Measurements from ENCODE around the gene RBM23. TPM values are rescaled to one million over a fixed set of nuclear protein-coding genes. Genes with fewer than 3 reads are reported as not detected.

The RBM23 gene
- total RNA-seq, 1 donor from 2014 or later = 170 TPM

- Histone ChIP-seq H3K36me3 (no peaks in the 10 kb centered on the region), H2AFZ (replicated peaks) (no peak overlapping the region), H3K79me2 (ENCODE audit: low read depth) (peaks cover 23% of the 10 kb centered on the region), H3F3A (ENCODE audit: low read depth) (peaks cover 27% of the 10 kb centered on the region), H3K4me3 (no peak overlapping the region), H3K9ac (no peak overlapping the region), H4K20me1 (ENCODE audit: low read depth) (no peaks in the 10 kb centered on the region), H3K27me3 (no peaks in the 10 kb centered on the region), H3K4me2 (no peak overlapping the region), H3K27ac (no peak overlapping the region), H3K9me3 (ENCODE audit: low read depth) (no peaks in the 10 kb centered on the region), H3K4me1 (peaks cover 10% of the 10 kb centered on the region)
- Mint-ChIP-seq H3K27me3 (ENCODE audit: insufficient read depth, low read depth) (peaks cover 12% of the 10 kb centered on the region), H3K27ac (no peak overlapping the region), H3K36me3 (peaks cover 52% of the 10 kb centered on the region), H3K9me3 (no peaks in the 10 kb centered on the region), H3K4me1 (peaks cover 28% of the 10 kb centered on the region), H3K4me3 (no peak overlapping the region)
- DNase-seq (ENCODE audit: low spot score) = no peak
- no peak for TF ChIP-seq EZH2phosphoT487 (IDR thresholded peaks at IDR 0.05)
- TF ChIP-seq EZH2 (IDR thresholded peaks at IDR 0.05) = no peak
- no peak for TF ChIP-seq CTCF (IDR thresholded peaks at IDR 0.05)
Measured at GRCh38 chr14:22922294-22922693, 3.3 kb upstream of the RBM23 start.

DNA sequence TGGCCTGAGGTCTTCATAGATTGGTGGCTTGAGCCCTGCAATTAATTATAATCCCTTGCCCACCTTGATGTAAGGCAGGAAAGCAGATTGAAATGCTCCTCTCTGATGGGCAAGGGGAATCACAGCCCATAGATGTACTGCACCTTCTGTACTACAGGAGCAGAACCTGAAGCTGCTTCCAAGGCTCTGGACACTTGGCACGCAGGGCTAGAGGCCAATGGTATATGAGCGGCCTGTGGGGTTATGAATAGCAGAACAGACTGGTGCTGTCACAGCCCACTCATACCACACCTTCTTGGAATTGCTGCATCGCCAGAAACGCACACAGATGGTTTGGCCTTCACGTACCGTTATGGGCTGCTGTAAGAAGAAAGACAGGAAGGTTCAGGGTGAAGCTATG, 1.7 kb upstream of the RBM23 start:
- Histone ChIP-seq H3K27me3 (no peaks in the 10 kb centered on the region), H4K20me1 (ENCODE audit: low read depth) (no peaks in the 10 kb centered on the region), H3F3A (ENCODE audit: low read depth) (peaks cover 31% of the 10 kb centered on the region), H2AFZ (replicated peaks) (no peak overlapping the region), H3K4me1 (peaks cover 10% of the 10 kb centered on the region), H3K4me2 (no peak overlapping the region), H3K9me3 (ENCODE audit: low read depth) (no peaks in the 10 kb centered on the region), H3K27ac (no peak overlapping the region), H3K36me3 (no peaks in the 10 kb centered on the region), H3K9ac (no peak overlapping the region), H3K4me3 (no peak overlapping the region), H3K79me2 (ENCODE audit: low read depth) (peaks cover 30% of the 10 kb centered on the region)
- peaks cover 12% of the 10 kb centered on the region for H3K27me3 Mint-ChIP-seq (ENCODE audit: insufficient read depth, low read depth)
- H3K9me3 Mint-ChIP-seq = no peaks in the 10 kb centered on the region
- no peak for TF ChIP-seq EZH2 (IDR thresholded peaks at IDR 0.05)
- no peak for TF ChIP-seq CTCF (IDR thresholded peaks at IDR 0.05)
- no peak for TF ChIP-seq EZH2phosphoT487 (IDR thresholded peaks at IDR 0.05)
- no peak for DNase-seq (ENCODE audit: low spot score)
- H3K27ac Mint-ChIP-seq = no peak overlapping the region
- peaks cover 45% of the 10 kb centered on the region for H3K36me3 Mint-ChIP-seq
- H3K4me1 Mint-ChIP-seq = peaks cover 26% of the 10 kb centered on the region
- H3K4me3 Mint-ChIP-seq = no peak overlapping the region

GRCh38 chr14:22919601-22919921, 612 bp upstream of the RBM23 start:
- Histone ChIP-seq H3K4me2 (peak overlapping the region; percentile 71), H3K4me3 (peak overlapping the region; percentile 35), H3K9me3 (ENCODE audit: low read depth) (no peaks in the 10 kb centered on the region), H3K27ac (peak overlapping the region; percentile 51), H3K9ac (no peak overlapping the region), H3K36me3 (no peaks in the 10 kb centered on the region), H3F3A (ENCODE audit: low read depth) (peaks cover 31% of the 10 kb centered on the region), H3K4me1 (peaks cover 10% of the 10 kb centered on the region), H3K27me3 (no peaks in the 10 kb centered on the region), H4K20me1 (ENCODE audit: low read depth) (no peaks in the 10 kb centered on the region), H2AFZ (replicated peaks) (no peak overlapping the region), H3K79me2 (ENCODE audit: low read depth) (peaks cover 41% of the 10 kb centered on the region)
- Mint-ChIP-seq H3K36me3 (peaks cover 44% of the 10 kb centered on the region), H3K9me3 (no peaks in the 10 kb centered on the region), H3K4me1 (peaks cover 26% of the 10 kb centered on the region), H3K27ac (peak overlapping the region; percentile 100), H3K27me3 (ENCODE audit: insufficient read depth, low read depth) (peaks cover 12% of the 10 kb centered on the region), H3K4me3 (peak overlapping the region; percentile 98)
- DNase-seq (ENCODE audit: low spot score) = no peak
- TF ChIP-seq CTCF (IDR thresholded peaks at IDR 0.05) (no peak), EZH2 (IDR thresholded peaks at IDR 0.05) (no peak), EZH2phosphoT487 (IDR thresholded peaks at IDR 0.05) (no peak)
